SK-N-SH treated with all-trans-retinoic acid at 6 μM for 48 hours (cell line): ENCODE results near the gene CDNF.

Experiments
- ATAC-seq: fragments of 200-7000 bp; cut with Tn5 transposase; 3 replicates; pipeline ENCODE4 v1.9.1; 2020; ENCODE audit warnings: mild to moderate bottlenecking, moderate library complexity
- ARNTL ChIP-seq: fragments of 450-650 bp; formaldehyde crosslinking; IDR thresholded peaks from 2 replicates; pipeline ENCODE4 v1.5.0; 2020; ENCODE audit warnings: low read depth, mild to moderate bottlenecking, moderate library complexity, borderline replicate concordance
- BACH2 ChIP-seq: fragments of 250-450 bp; sonication (Bioruptor Pico); IDR thresholded peaks from 2 replicates; pipeline ENCODE4 v1.9.0; 2021; ENCODE audit warnings: mild to moderate bottlenecking, borderline replicate concordance
- CSDC2 ChIP-seq: fragments of 250-450 bp; sonication (Bioruptor Pico); IDR thresholded peaks from 2 replicates; pipeline ENCODE4 v1.5.0; 2020; ENCODE audit warnings: mild to moderate bottlenecking, moderate library complexity
- CSRNP3 ChIP-seq: fragments of 250-450 bp; sonication (Bioruptor Pico); IDR thresholded peaks from 2 replicates; pipeline ENCODE4 v1.5.1; 2021; ENCODE audit warnings: mild to moderate bottlenecking, moderate library complexity
- ESRRG ChIP-seq: fragments of 250-450 bp; sonication (Bioruptor Pico); IDR thresholded peaks from 2 replicates; pipeline ENCODE4 v1.6.1; 2021; ENCODE audit warnings: mild to moderate bottlenecking
- GLIS3 ChIP-seq: fragments of 250-450 bp; sonication (Bioruptor Pico); IDR thresholded peaks from 2 replicates; pipeline ENCODE4 v1.5.0; 2020; ENCODE audit warnings: mild to moderate bottlenecking, moderate library complexity
- ISL1 ChIP-seq: fragments of 250-450 bp; sonication (Bioruptor Pico); IDR thresholded peaks from 2 replicates; pipeline ENCODE4 v2.1.2; 2022; ENCODE audit warnings: mild to moderate bottlenecking, moderate library complexity
- OSR1 ChIP-seq: fragments of 250-450 bp; sonication (Bioruptor Pico); IDR thresholded peaks from 2 replicates; pipeline ENCODE4 v1.8.0; 2022; ENCODE audit warnings: moderate library complexity, mild to moderate bottlenecking, inconsistent platforms
- PATZ1 ChIP-seq: fragments of 250-450 bp; sonication (Bioruptor Pico); IDR thresholded peaks from 2 replicates; pipeline ENCODE4 v1.8.0; 2020; ENCODE audit warnings: mild to moderate bottlenecking, moderate library complexity, borderline replicate concordance
- POU6F1 ChIP-seq: fragments of 250-450 bp; sonication (Bioruptor Pico); IDR thresholded peaks from 2 replicates; pipeline ENCODE4 v1.8.0; 2021; ENCODE audit warnings: low read depth, mild to moderate bottlenecking, moderate library complexity, borderline replicate concordance
- PPARA ChIP-seq: fragments of 250-450 bp; sonication (Bioruptor Pico); IDR thresholded peaks from 2 replicates; pipeline ENCODE4 v1.5.0; 2020; ENCODE audit warnings: mild to moderate bottlenecking, borderline replicate concordance
- RARB ChIP-seq: fragments of 250-450 bp; sonication (Bioruptor Pico); IDR thresholded peaks from 2 replicates; pipeline ENCODE4 v1.8.0; 2021; ENCODE audit warnings: mild to moderate bottlenecking, moderate library complexity
- SNAI2 ChIP-seq: fragments of 250-450 bp; sonication (Bioruptor Pico); IDR thresholded peaks from 2 replicates; pipeline ENCODE4 v1.5.0; 2020; ENCODE audit warnings: mild to moderate bottlenecking, moderate library complexity
- TCF4 ChIP-seq: fragments of 250-450 bp; sonication (Bioruptor Pico); IDR thresholded peaks from 2 replicates; pipeline ENCODE4 v1.8.0; 2021; ENCODE audit warnings: mild to moderate bottlenecking, moderate library complexity, borderline replicate concordance
- TOX ChIP-seq: fragments of 250-450 bp; sonication (Bioruptor Pico); IDR thresholded peaks from 2 replicates; pipeline ENCODE4 v1.8.0; 2021; ENCODE audit warnings: mild to moderate bottlenecking, moderate library complexity, borderline replicate concordance
- ZC3H10 ChIP-seq: fragments of 250-450 bp; sonication (Bioruptor Pico); IDR thresholded peaks from 2 replicates; pipeline ENCODE4 v1.5.1; 2021; ENCODE audit warnings: mild to moderate bottlenecking, moderate library complexity
- ZFP3 ChIP-seq: fragments of 250-450 bp; sonication (Bioruptor Pico); IDR thresholded peaks from 2 replicates; pipeline ENCODE4 v1.5.0; 2020; ENCODE audit warnings: mild to moderate bottlenecking, moderate library complexity
- ZFP30 ChIP-seq: fragments of 450-650 bp; formaldehyde crosslinking; IDR thresholded peaks from 2 replicates; pipeline ENCODE4 v1.5.0; 2022; ENCODE audit warnings: mild to moderate bottlenecking, moderate library complexity
- ZNF565 ChIP-seq: fragments of 450-650 bp; formaldehyde crosslinking; conservative IDR thresholded peaks from 2 replicates; pipeline ENCODE4 v1.5.0; 2020; ENCODE audit warnings: low read depth, mild to moderate bottlenecking, moderate library complexity
- ZNF70 ChIP-seq: fragments of 450-650 bp; formaldehyde crosslinking; IDR thresholded peaks from 2 replicates; pipeline ENCODE4 v1.5.0; 2020; ENCODE audit warnings: mild to moderate bottlenecking, moderate library complexity
- TF ChIP-seq, protein P1 (sequence below): fragments of 250-450 bp; sonication (Bioruptor Pico); IDR thresholded peaks from 2 replicates; pipeline ENCODE4 v1.5.1; 2020; ENCODE audit warnings: low read depth, mild to moderate bottlenecking, moderate library complexity

CDNF gene

GRCh38 chr10:14859775-14860174, 21.9 kb upstream of the CDNF start:
- ATAC-seq: no peak

DNA sequence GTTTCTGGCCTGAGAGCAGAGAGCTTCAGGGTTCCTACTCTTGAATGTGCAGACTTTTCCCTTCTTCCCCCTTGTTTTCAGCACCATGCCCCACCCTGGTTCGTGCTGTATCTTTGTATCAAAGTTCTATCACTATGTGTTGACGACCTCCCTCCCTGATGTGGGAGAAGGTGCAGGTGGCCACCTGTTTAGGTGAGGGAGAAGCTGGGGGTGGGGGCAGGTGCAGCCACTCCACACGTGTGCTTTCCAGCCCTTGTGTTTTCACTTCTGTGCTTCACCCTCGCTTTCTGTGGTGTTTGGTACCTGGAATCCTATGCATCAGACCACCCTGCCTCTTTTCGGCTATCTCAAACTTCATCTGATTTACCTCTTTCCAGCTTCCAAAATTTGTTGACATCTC, 21.2 kb upstream of the CDNF start:
- TF ChIP-seq CSDC2 (CRISPR knock-in tag): no peak
- TF ChIP-seq GLIS3: no peak
- no peak for TF ChIP-seq PATZ1 (CRISPR knock-in tag)
- no peak for TF ChIP-seq ZFP30 (CRISPR knock-in tag)
- no peak for TF ChIP-seq ZNF565 (CRISPR knock-in tag)
- TF ChIP-seq, protein P1, sequence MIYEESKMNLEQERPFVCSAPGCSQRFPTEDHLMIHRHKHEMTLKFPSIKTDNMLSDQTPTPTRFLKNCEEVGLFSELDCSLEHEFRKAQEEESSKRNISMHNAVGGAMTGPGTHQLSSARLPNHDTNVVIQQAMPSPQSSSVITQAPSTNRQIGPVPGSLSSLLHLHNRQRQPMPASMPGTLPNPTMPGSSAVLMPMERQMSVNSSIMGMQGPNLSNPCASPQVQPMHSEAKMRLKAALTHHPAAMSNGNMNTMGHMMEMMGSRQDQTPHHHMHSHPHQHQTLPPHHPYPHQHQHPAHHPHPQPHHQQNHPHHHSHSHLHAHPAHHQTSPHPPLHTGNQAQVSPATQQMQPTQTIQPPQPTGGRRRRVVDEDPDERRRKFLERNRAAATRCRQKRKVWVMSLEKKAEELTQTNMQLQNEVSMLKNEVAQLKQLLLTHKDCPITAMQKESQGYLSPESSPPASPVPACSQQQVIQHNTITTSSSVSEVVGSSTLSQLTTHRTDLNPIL (CRISPR knock-in tag): no peak
- no peak for TF ChIP-seq PPARA (CRISPR knock-in tag)
- TF ChIP-seq ARNTL (CRISPR knock-in tag): no peak
- TF ChIP-seq CSRNP3: no peak
- no peak for TF ChIP-seq RARB
- TF ChIP-seq OSR1: no peak
- no peak for TF ChIP-seq ZFP3
- no peak for TF ChIP-seq ZNF70 (CRISPR knock-in tag)
- no peak for TF ChIP-seq BACH2
- no peak for TF ChIP-seq SNAI2
- TF ChIP-seq, all 23 proteins: peak for 0
- ATAC-seq: no peak

More at GRCh38 chr10:14859775-14860174, 21.9 kb upstream of the CDNF start:
- no peak for TF ChIP-seq ESRRG
- no peak for TF ChIP-seq CSRNP3
- TF ChIP-seq ZFP3: no peak
- TF ChIP-seq RARB: no peak

DNA sequence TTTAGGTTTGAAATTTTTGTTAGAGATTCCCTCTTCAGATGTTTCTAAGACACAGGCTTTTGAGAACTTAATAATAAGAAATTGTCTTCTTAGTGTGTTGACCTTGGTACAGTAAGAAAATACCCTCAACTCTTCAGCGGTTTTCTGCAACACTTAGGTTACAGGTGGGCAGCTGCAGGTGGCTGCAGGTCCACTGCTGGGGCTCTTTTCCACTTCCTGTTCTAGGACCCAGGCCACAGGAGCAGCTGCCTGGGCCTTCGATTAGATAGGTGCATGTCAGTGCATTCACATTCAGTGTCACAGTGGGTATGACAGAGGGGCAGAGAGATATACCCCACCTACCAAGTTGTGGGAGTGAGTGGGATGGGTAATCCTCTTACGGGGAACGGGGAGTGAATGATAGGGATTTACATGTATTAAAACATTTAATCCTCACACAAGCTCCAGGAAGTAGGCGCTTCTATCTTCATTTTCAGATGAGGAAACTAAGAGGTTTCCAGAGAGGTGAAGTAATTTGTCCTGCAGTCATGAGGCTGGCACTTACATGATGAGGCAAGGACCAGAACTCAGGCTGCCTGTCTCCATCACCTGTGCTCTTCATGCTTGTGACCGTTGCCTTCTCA, 20.6 kb upstream of the CDNF start:
- ATAC-seq: no peak
- no peak for TF ChIP-seq ZC3H10 (CRISPR knock-in tag)
- TF ChIP-seq ISL1 (CRISPR knock-in tag): no peak
- TF ChIP-seq ZFP30 (CRISPR knock-in tag): no peak
- no peak for TF ChIP-seq CSRNP3
- no peak for TF ChIP-seq RARB
- TF ChIP-seq OSR1: no peak
- TF ChIP-seq ESRRG: no peak
- TF ChIP-seq POU6F1 (CRISPR knock-in tag): no peak
- TF ChIP-seq TCF4: no peak
- TF ChIP-seq SNAI2: no peak
- no peak for TF ChIP-seq BACH2
- TF ChIP-seq TOX (CRISPR knock-in tag): no peak
- no peak for TF ChIP-seq CSDC2 (CRISPR knock-in tag)
- no peak for TF ChIP-seq ZNF70 (CRISPR knock-in tag)
- no peak for TF ChIP-seq PATZ1 (CRISPR knock-in tag)
- no peak for TF ChIP-seq ZNF565 (CRISPR knock-in tag)
